Ovary (tissue), 3 donors: Measurements from ENCODE around the gene CACNA1D.

Source experiments
- EP300 ChIP-seq: sonication (generic); formaldehyde crosslinking; IDR thresholded peaks from one replicate; pipeline ENCODE4 v1.6.1; 2017; ENCODE audit warnings: antibody characterized with exemption
- POLR2A ChIP-seq: fragments of 450-650 bp; IDR thresholded peaks from one replicate; pipeline ENCODE4 v1.6.1; 2017; ENCODE audit warnings: antibody characterized with exemption, mild to moderate bottlenecking, moderate library complexity
- TF ChIP-seq, protein P1 (sequence below), 3 donors: fragments of 450-650 bp in 2 of 3; fragments of 200-600 bp in 1 of 3; IDR thresholded peaks; one replicate each; pipeline versions ENCODE4 v1.5.1 to v1.8.0; 2016 to 2022; ENCODE audit warnings: antibody characterized with exemption in 3 of 3, mild to moderate bottlenecking in 1 of 3
- donor health status: DM: no; HTN: no; CAD: no.

DNA sequence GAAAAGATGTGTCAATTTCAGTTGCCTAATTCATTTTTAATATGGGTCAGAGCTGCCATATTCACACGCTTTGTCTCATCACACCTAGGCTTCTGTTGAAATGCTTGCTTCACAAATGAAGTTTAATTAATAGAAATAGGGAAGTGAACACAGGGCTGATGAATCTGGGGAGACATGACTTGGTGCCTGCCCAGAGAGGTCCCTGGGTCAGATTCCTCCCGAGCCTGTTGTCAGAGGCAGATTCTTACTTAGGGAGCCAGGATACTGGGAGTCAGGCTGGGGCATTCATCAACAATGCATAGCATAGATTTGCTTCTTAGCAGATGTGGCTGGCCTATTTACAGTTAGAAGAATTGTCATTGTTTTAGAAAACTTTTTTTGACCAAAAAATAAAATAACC lies 90.6 kb downstream of the CACNA1D start:
- TF ChIP-seq, protein P1, sequence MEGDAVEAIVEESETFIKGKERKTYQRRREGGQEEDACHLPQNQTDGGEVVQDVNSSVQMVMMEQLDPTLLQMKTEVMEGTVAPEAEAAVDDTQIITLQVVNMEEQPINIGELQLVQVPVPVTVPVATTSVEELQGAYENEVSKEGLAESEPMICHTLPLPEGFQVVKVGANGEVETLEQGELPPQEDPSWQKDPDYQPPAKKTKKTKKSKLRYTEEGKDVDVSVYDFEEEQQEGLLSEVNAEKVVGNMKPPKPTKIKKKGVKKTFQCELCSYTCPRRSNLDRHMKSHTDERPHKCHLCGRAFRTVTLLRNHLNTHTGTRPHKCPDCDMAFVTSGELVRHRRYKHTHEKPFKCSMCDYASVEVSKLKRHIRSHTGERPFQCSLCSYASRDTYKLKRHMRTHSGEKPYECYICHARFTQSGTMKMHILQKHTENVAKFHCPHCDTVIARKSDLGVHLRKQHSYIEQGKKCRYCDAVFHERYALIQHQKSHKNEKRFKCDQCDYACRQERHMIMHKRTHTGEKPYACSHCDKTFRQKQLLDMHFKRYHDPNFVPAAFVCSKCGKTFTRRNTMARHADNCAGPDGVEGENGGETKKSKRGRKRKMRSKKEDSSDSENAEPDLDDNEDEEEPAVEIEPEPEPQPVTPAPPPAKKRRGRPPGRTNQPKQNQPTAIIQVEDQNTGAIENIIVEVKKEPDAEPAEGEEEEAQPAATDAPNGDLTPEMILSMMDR (IDR thresholded peaks at IDR 0.05) = no peak
- TF ChIP-seq EP300 (no peak), POLR2A (no peak)
